ENCODE measurements around the gene RETREG2. TPM values are rescaled to one million over a fixed set of nuclear protein-coding genes. Genes with fewer than 3 reads are reported as not detected.

Gene RETREG2
- total RNA-seq, 1 experiment from 2014 or later, result 49.3 TPM

DNA sequence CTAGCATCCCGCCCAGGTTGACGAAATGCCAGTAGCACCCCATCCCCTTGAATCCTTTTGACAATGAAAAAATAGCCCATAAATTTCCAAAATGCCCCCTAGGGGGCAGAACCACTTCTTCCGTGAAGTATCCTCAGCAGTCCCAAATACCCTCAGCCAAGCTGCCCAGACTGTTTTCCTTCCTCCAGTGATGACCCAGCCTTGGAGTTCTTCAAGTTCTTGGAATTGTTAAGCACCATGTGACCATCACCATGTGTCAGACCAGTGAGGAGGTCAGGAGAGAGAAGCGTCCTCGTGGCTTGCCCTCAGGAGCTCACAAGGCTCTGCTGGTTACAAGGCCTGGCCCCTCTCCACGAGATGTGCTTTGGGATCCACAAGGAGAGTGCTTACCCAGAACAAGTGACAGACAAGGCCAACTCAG, 6.8 kb upstream of the RETREG2 start:
- H3K36me3 Mint-ChIP-seq (ENCODE audit: insufficient read depth, unreplicated experiment), result peaks cover 28% of the 10 kb centered on the region
- CTCF ChIA-PET, result interaction anchor here (0.5 to 9.3 kb wide), 17 partner anchors 11 to 359 kb away, joined by 3 to 82 read pairs (median 5); partner anchors contain the start of genes DNAJB2, GLB1L, NHEJ1 and STK16
- H3K27ac Mint-ChIP-seq (ENCODE audit: low read depth, unreplicated experiment), result no peak overlapping the region
- POLR2A ChIA-PET, result interaction anchor here (0.7 to 2.2 kb wide), 7 partner anchors 12 to 216 kb away, joined by 3 to 11 read pairs (median 3); partner anchors contain the start of genes ANKZF1, ATG9A and TUBA4B
- H3K4me3 Mint-ChIP-seq (ENCODE audit: unreplicated experiment), result no peak overlapping the region
- H3K9me3 Mint-ChIP-seq (ENCODE audit: unreplicated experiment), result no peaks in the 10 kb centered on the region
- intact Hi-C loops (cut with micrococcal nuclease), result loop anchor here (1.0 to 2.0 kb wide), 2 partner anchors 124 to 127 kb away; no protein-coding TSS in a partner anchor
- no peaks in the 10 kb centered on the region for H3K27me3 Mint-ChIP-seq (ENCODE audit: insufficient read depth, unreplicated experiment)
- no TSS peak for BruUV-seq (replicated peaks)
- TF ChIP-seq, protein P1, sequence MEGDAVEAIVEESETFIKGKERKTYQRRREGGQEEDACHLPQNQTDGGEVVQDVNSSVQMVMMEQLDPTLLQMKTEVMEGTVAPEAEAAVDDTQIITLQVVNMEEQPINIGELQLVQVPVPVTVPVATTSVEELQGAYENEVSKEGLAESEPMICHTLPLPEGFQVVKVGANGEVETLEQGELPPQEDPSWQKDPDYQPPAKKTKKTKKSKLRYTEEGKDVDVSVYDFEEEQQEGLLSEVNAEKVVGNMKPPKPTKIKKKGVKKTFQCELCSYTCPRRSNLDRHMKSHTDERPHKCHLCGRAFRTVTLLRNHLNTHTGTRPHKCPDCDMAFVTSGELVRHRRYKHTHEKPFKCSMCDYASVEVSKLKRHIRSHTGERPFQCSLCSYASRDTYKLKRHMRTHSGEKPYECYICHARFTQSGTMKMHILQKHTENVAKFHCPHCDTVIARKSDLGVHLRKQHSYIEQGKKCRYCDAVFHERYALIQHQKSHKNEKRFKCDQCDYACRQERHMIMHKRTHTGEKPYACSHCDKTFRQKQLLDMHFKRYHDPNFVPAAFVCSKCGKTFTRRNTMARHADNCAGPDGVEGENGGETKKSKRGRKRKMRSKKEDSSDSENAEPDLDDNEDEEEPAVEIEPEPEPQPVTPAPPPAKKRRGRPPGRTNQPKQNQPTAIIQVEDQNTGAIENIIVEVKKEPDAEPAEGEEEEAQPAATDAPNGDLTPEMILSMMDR (IDR thresholded peaks at IDR 0.05; ENCODE audit: unreplicated experiment), result peak; percentile 59
- peaks cover 8% of the 10 kb centered on the region for H3K4me1 Mint-ChIP-seq (ENCODE audit: insufficient read depth, unreplicated experiment)
- DNase-seq (ENCODE audit: unreplicated experiment), result peak; percentile 57

- no TSS peak for BruUV-seq (replicated peaks)
Observed at GRCh38 chr2:219172231-219173154, 5.6 kb upstream of the RETREG2 start.

DNA sequence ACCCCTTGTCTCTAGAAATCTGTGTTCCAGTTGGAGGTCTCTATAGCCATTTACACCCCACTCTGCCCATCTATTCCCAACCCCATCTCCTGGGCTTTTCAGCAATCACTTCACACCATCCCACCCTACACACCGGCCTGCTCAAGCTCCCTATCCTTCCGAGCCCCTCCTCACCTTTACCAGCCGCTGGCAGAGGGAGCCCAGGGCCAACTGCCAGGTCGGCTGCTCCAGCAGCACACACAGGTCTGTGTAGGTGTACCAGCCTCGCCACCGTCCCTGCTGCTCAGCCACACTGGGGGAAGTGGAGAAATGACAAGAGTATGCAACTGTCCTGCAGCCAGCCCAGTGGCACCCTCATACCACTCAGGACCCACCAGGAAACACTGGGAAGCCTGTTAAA, 4.9 kb upstream of the RETREG2 start:
- Mint-ChIP-seq H3K27me3 (ENCODE audit: insufficient read depth, unreplicated experiment) (no peaks in the 10 kb centered on the region), H3K36me3 (ENCODE audit: insufficient read depth, unreplicated experiment) (peaks cover 33% of the 10 kb centered on the region), H3K4me3 (ENCODE audit: unreplicated experiment) (no peak overlapping the region), H3K9me3 (ENCODE audit: unreplicated experiment) (no peaks in the 10 kb centered on the region), H3K4me1 (ENCODE audit: insufficient read depth, unreplicated experiment) (peaks cover 8% of the 10 kb centered on the region), H3K27ac (ENCODE audit: low read depth, unreplicated experiment) (no peak overlapping the region)
- BruUV-seq (replicated peaks), result no TSS peak
- ChIA-PET CTCF (interaction anchor here (1.0 to 9.3 kb wide), 8 partner anchors 9 to 178 kb away, joined by 4 to 82 read pairs (median 10); partner anchors contain the start of gene NHEJ1), POLR2A (interaction anchor here (0.9 to 1.2 kb wide), 2 partner anchors 45 to 122 kb away, joined by 3 to 6 read pairs; no protein-coding TSS in a partner anchor)
- intact Hi-C loops (cut with micrococcal nuclease), result no loop called here
- DNase-seq (ENCODE audit: unreplicated experiment), result no peak
- TF ChIP-seq, protein P1 (IDR thresholded peaks at IDR 0.05; ENCODE audit: unreplicated experiment), result no peak

More at GRCh38 chr2:219172231-219173154, 5.6 kb upstream of the RETREG2 start:
- CTCF ChIA-PET, result interaction anchor here (0.6 to 9.3 kb wide), 20 partner anchors 8 to 429 kb away, joined by 3 to 82 read pairs (median 4); partner anchors contain the start of genes GLB1L, NHEJ1 and STK16
- POLR2A ChIA-PET, result interaction anchor here (1.4 to 2.2 kb wide), 2 partner anchors 45 to 57 kb away, joined by 3 to 11 read pairs; partner anchors contain the start of genes ANKZF1 and ATG9A
- TF ChIP-seq, protein P1 (IDR thresholded peaks at IDR 0.05; ENCODE audit: unreplicated experiment), result no peak
- H3K4me3 Mint-ChIP-seq (ENCODE audit: unreplicated experiment), result no peak overlapping the region
- peaks cover 33% of the 10 kb centered on the region for H3K36me3 Mint-ChIP-seq (ENCODE audit: insufficient read depth, unreplicated experiment)
- H3K27ac Mint-ChIP-seq (ENCODE audit: low read depth, unreplicated experiment), result no peak overlapping the region
- H3K9me3 Mint-ChIP-seq (ENCODE audit: unreplicated experiment), result no peaks in the 10 kb centered on the region
- peaks cover 8% of the 10 kb centered on the region for H3K4me1 Mint-ChIP-seq (ENCODE audit: insufficient read depth, unreplicated experiment)
- H3K27me3 Mint-ChIP-seq (ENCODE audit: insufficient read depth, unreplicated experiment), result no peaks in the 10 kb centered on the region
- intact Hi-C loops (cut with micrococcal nuclease), result no loop called here
- no peak for DNase-seq (ENCODE audit: unreplicated experiment)

- no peaks in the 10 kb centered on the region for H3K27me3 Mint-ChIP-seq (ENCODE audit: insufficient read depth, unreplicated experiment)
- no peak overlapping the region for H3K4me3 Mint-ChIP-seq (ENCODE audit: unreplicated experiment)
Observed at GRCh38 chr2:219174146-219174545, 3.9 kb upstream of the RETREG2 start.

More at GRCh38 chr2:219174146-219174545, 3.9 kb upstream of the RETREG2 start:
- Mint-ChIP-seq H3K4me1 (ENCODE audit: insufficient read depth, unreplicated experiment) (peaks cover 8% of the 10 kb centered on the region), H3K9me3 (ENCODE audit: unreplicated experiment) (no peaks in the 10 kb centered on the region), H3K36me3 (ENCODE audit: insufficient read depth, unreplicated experiment) (peaks cover 41% of the 10 kb centered on the region), H3K27ac (ENCODE audit: low read depth, unreplicated experiment) (peak overlapping the region; percentile 28)
- CTCF ChIA-PET, result interaction anchor here (0.6 to 9.3 kb wide), 14 partner anchors 8 to 350 kb away, joined by 3 to 82 read pairs (median 4); partner anchors contain the start of gene NHEJ1
- POLR2A ChIA-PET, result interaction anchor here (0.9 to 2.0 kb wide), 4 partner anchors 14 to 121 kb away, joined by 3 to 9 read pairs (median 6); partner anchors contain the start of gene ZFAND2B
- no peak for DNase-seq (ENCODE audit: unreplicated experiment)
- intact Hi-C loops (cut with micrococcal nuclease), result no loop called here
- no TSS peak for BruUV-seq (replicated peaks)
- TF ChIP-seq, protein P1 (IDR thresholded peaks at IDR 0.05; ENCODE audit: unreplicated experiment), result no peak
